Measurements from ENCODE around the gene BASP1. TPM values are rescaled to one million over a fixed set of nuclear protein-coding genes. Genes with fewer than 3 reads are reported as not detected.

Gene BASP1
- total and polyA plus RNA-seq, 10 of the 15 experiments (the other 5 are each of a cell fraction or from before 2014, with no cell fraction given) = 27.3 to 190 (median 102) TPM

DNA sequence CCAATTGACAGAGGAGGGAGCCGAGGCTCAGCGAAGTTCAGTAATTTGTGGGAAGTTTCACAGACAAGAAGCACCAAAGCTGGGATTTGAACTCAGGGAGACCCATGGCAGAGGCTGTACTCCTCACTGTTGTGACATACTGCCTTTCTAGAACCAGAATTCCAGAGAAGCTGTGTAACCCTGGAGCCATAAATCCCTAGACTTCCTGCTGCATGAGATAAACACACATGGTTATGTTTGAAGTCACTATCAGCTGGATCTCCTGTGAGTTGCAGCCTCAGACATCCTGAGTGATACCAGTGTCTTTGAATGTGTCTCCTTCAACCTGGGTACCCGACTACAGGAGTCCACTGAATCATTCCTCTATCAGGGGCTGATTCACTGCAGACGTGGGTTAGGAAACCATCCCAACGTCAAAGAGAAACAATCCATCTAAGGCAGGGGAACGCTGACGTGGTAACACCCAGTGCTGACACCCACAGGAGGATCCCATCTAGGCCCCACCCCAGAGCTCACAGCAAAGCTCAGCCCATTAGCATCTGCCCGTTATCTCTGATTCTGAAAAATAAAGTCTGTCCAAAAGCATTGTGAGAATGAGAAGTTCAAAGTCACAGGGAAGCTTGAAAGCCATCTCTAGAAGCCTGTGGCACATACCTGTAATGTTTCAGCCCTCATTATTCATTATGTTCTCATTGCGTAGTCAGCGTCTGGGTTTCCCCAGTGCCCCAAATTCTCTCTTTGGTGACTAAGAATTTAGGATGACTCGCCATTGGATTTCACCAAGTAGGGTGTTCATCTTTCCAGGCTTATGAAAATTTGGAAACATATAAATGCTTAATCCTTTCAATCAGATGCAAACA lies 36.3 kb upstream of the BASP1 start:
- ChIA-PET SMC1A (ENCODE audit: uncharacterized antibody, unreplicated experiment) (interaction anchor here (0.5 kb wide), 1 partner anchor 188 kb away, joined by 3 read pairs; no protein-coding TSS in a partner anchor), CTCF (interaction anchor here (2.8 kb wide), 1 partner anchor 9 kb away, joined by 12 read pairs; no protein-coding TSS in a partner anchor)
- no peak; the same call in 2 of the 3 replicates for ATAC-seq

DNA sequence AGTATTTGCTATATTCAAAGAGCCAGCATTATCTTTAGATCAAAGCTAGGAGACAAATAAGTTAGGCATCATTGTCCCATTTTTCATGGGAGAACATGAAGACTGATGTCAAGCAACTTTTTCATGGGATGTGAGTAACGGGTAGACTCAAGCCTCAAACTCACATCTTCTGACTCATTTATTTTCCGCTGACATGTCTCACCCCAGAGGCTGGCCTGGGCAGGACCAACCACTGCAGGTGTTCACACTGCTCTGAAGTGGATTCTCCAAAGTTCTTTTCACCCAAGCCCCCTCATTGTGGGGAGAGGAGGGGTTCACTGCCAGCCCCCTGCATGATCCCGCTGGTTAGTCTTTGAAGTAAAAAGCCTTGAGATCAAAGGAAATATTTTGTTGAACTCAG lies 34.9 kb upstream of the BASP1 start:
- no peaks in the 10 kb centered on the region for H3K9me3 ChIP-seq (replicated peaks; ENCODE audit: control insufficient read depth, insufficient read depth, low read length)
- POLR2A ChIA-PET = no interaction called here
- WGBS (ENCODE audit: insufficient coverage, insufficient replicate concordance, low lambda C conversion rate, missing lambda C conversion rate) = 49% methylated on average over 3 of the region's 3 CpGs
- H3K4me2 ChIP-seq (ENCODE audit: control insufficient read depth, insufficient read depth) = no peak overlapping the region
- in situ Hi-C loops (cut with MboI) (loop anchor here (10.0 kb wide), 1 partner anchor 248 kb away; the partner anchor contains the start of gene MYO10), intact Hi-C loops (cut with micrococcal nuclease; ENCODE audit: unreplicated experiment) (no loop called here)
- no peak for FAIRE-seq
- no peak overlapping the region for H2AFZ ChIP-seq (ENCODE audit: control insufficient read depth, low read depth, low read length)
- CTCF ChIA-PET = no interaction called here
- H3K4me3 ChIP-seq = no peak overlapping the region
- RAD21 ChIA-PET (ENCODE audit: unreplicated experiment) = no interaction called here
- H4K20me1 ChIP-seq (ENCODE audit: control insufficient read depth, insufficient read depth) = no peaks in the 10 kb centered on the region
- H3K27me3 ChIP-seq (replicated peaks in 1 of 2; ENCODE audit: control insufficient read depth in 2 of 2, insufficient read depth in 2 of 2, low read length in 1 of 2) = no peaks in the 10 kb centered on the region; a peak in 1 of 4 replicates
- H3K79me2 ChIP-seq (ENCODE audit: control insufficient read depth, insufficient read depth, low read length) = no peaks in the 10 kb centered on the region
- no peaks in the 10 kb centered on the region for H3K36me3 ChIP-seq (ENCODE audit: control insufficient read depth in 2 of 2, insufficient read depth in 2 of 2, low read length in 1 of 2)
- no peak for ATAC-seq
- H3K4me1 ChIP-seq (ENCODE audit: control insufficient read depth, insufficient read depth, low read length) = no peaks in the 10 kb centered on the region
- no peak for DNase-seq (ENCODE audit: low read depth, low spot score)
- H3K9ac ChIP-seq (ENCODE audit: control insufficient read depth, insufficient read depth, low read length) = no peak overlapping the region
- no peak overlapping the region for H3K27ac ChIP-seq (ENCODE audit: control insufficient read depth, insufficient read depth)
- BruUV-seq (replicated peaks) = no TSS peak
- SMC1A ChIA-PET (ENCODE audit: uncharacterized antibody, unreplicated experiment) = no interaction called here
- no peak for TF ChIP-seq RUNX3 (IDR thresholded peaks at IDR 0.05; ENCODE audit: low read length)
- TF ChIP-seq, protein P1, sequence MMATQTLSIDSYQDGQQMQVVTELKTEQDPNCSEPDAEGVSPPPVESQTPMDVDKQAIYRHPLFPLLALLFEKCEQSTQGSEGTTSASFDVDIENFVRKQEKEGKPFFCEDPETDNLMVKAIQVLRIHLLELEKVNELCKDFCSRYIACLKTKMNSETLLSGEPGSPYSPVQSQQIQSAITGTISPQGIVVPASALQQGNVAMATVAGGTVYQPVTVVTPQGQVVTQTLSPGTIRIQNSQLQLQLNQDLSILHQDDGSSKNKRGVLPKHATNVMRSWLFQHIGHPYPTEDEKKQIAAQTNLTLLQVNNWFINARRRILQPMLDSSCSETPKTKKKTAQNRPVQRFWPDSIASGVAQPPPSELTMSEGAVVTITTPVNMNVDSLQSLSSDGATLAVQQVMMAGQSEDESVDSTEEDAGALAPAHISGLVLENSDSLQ (IDR thresholded peaks at IDR 0.05) = no peak
- TF ChIP-seq, protein P2, sequence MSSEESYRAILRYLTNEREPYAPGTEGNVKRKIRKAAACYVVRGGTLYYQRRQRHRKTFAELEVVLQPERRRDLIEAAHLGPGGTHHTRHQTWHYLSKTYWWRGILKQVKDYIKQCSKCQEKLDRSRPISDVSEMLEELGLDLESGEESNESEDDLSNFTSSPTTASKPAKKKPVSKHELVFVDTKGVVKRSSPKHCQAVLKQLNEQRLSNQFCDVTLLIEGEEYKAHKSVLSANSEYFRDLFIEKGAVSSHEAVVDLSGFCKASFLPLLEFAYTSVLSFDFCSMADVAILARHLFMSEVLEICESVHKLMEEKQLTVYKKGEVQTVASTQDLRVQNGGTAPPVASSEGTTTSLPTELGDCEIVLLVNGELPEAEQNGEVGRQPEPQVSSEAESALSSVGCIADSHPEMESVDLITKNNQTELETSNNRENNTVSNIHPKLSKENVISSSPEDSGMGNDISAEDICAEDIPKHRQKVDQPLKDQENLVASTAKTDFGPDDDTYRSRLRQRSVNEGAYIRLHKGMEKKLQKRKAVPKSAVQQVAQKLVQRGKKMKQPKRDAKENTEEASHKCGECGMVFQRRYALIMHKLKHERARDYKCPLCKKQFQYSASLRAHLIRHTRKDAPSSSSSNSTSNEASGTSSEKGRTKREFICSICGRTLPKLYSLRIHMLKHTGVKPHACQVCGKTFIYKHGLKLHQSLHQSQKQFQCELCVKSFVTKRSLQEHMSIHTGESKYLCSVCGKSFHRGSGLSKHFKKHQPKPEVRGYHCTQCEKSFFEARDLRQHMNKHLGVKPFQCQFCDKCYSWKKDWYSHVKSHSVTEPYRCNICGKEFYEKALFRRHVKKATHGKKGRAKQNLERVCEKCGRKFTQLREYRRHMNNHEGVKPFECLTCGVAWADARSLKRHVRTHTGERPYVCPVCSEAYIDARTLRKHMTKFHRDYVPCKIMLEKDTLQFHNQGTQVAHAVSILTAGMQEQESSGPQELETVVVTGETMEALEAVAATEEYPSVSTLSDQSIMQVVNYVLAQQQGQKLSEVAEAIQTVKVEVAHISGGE (CRISPR knock-in tag; IDR thresholded peaks at IDR 0.05) = no peak
- no peak for TF ChIP-seq HDAC6 (IDR thresholded peaks at IDR 0.05; ENCODE audit: unreplicated experiment)
- TF ChIP-seq, protein P3, sequence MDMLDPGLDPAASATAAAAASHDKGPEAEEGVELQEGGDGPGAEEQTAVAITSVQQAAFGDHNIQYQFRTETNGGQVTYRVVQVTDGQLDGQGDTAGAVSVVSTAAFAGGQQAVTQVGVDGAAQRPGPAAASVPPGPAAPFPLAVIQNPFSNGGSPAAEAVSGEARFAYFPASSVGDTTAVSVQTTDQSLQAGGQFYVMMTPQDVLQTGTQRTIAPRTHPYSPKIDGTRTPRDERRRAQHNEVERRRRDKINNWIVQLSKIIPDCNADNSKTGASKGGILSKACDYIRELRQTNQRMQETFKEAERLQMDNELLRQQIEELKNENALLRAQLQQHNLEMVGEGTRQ (IDR thresholded peaks at IDR 0.05; ENCODE audit: borderline replicate concordance, low read depth, low read length) = no peak
- TF ChIP-seq ETV6 (conservative IDR thresholded peaks at IDR 0.05 in 1 of 2, IDR thresholded peaks at IDR 0.05 in 1 of 2; ENCODE audit: borderline replicate concordance in 1 of 2, low read depth in 1 of 2) = no peak
- TF ChIP-seq BCL11A (IDR thresholded peaks at IDR 0.05; ENCODE audit: low read depth, low read length) = no peak
- TF ChIP-seq CBFB (IDR thresholded peaks at IDR 0.05; ENCODE audit: low read depth) = no peak
- no peak for TF ChIP-seq CREM (IDR thresholded peaks at IDR 0.05; ENCODE audit: low read depth)

More for the DNA sequence above, 36.3 kb upstream of the BASP1 start:
- DNase-seq (ENCODE audit: low read depth, low spot score) = no peak
- 28% methylated on average over 11 of the region's 11 CpGs for whole genome bisulfite sequencing (ENCODE audit: insufficient coverage, insufficient replicate concordance, low lambda C conversion rate, missing lambda C conversion rate)
- H3K36me3 ChIP-seq (ENCODE audit: control insufficient read depth in 2 of 2, insufficient read depth in 2 of 2, low read length in 1 of 2) = no peaks in the 10 kb centered on the region
- no peak overlapping the region for H2AFZ ChIP-seq (ENCODE audit: control insufficient read depth, low read depth, low read length)
- H3K9me3 ChIP-seq (replicated peaks; ENCODE audit: control insufficient read depth, insufficient read depth, low read length) = no peaks in the 10 kb centered on the region
- no peak overlapping the region for H3K4me3 ChIP-seq
- no peak for TF ChIP-seq RB1 (IDR thresholded peaks at IDR 0.05; ENCODE audit: borderline replicate concordance)
- no peaks in the 10 kb centered on the region for H3K27me3 ChIP-seq (replicated peaks in 1 of 2; ENCODE audit: control insufficient read depth in 2 of 2, insufficient read depth in 2 of 2, low read length in 1 of 2)
- in situ Hi-C loops (cut with MboI) (loop anchor here (10.0 kb wide), 1 partner anchor 246 kb away; the partner anchor contains the start of gene MYO10), intact Hi-C loops (cut with micrococcal nuclease; ENCODE audit: unreplicated experiment) (no loop called here)
- no peak for FAIRE-seq
- H3K27ac ChIP-seq (ENCODE audit: control insufficient read depth, insufficient read depth) = no peak overlapping the region
- no TSS peak for BruUV-seq (replicated peaks)
- H3K4me1 ChIP-seq (ENCODE audit: control insufficient read depth, insufficient read depth, low read length) = no peaks in the 10 kb centered on the region
- no peaks in the 10 kb centered on the region for H4K20me1 ChIP-seq (ENCODE audit: control insufficient read depth, insufficient read depth)
- RAD21 ChIA-PET (ENCODE audit: unreplicated experiment) = no interaction called here
- no peaks in the 10 kb centered on the region for H3K79me2 ChIP-seq (ENCODE audit: control insufficient read depth, insufficient read depth, low read length)
- POLR2A ChIA-PET = no interaction called here
- no peak overlapping the region for H3K9ac ChIP-seq (ENCODE audit: control insufficient read depth, insufficient read depth, low read length)
- no peak overlapping the region for H3K4me2 ChIP-seq (ENCODE audit: control insufficient read depth, insufficient read depth)
